COLO829 (cell line): ENCODE measurements around the gene APOL6.
"Not testable (repeated sequence)": the region's sequence is repeated elsewhere in the genome, so short reads cannot be mapped to it uniquely, and the experiment has no call there.

Experiments used
- DNase-seq: peaks from one replicate; pipeline ENCODE4 v3.0.0; 2012; ENCODE audit warnings: low spot score

APOL6 gene

GRCh38 chr22:35618427-35619223 is 29.6 kb upstream of the APOL6 start:
- no peak for DNase-seq

- no peak for DNase-seq
Measured at GRCh38 chr22:35619336-35620094, 28.7 kb upstream of the APOL6 start.

DNA sequence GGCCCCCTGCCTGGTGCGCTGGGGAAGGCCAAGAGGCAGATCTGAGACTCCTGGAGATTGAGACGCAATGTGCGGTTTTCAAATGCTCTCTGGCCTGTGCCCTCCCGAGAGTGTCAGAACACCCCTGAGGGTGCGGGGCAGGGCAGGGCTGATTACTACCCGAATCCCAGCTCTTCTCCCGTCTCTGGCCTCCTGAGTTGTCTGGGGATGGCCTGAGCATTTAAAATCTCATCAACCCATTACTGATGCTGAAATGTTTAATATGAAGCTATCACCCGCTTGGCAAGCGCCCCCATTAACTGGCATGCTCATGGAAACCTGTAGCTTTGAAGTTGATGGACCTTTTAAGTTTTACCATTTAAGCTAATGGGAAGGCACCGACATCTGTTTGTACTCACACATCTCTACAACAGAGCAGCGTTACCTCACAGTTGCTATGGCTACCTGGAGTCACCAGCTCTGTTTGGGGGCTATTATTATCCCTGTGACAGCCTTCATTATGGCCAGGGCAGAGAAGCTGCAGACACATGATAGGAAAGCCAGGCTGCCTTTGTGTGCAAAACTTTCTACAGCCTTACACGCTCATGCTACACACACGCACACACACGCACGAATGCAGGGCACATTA is 27.5 kb upstream of the APOL6 start:
- no peak for DNase-seq

GRCh38 chr22:35621451-35621850 is 26.8 kb upstream of the APOL6 start:
- no peak for DNase-seq

DNA sequence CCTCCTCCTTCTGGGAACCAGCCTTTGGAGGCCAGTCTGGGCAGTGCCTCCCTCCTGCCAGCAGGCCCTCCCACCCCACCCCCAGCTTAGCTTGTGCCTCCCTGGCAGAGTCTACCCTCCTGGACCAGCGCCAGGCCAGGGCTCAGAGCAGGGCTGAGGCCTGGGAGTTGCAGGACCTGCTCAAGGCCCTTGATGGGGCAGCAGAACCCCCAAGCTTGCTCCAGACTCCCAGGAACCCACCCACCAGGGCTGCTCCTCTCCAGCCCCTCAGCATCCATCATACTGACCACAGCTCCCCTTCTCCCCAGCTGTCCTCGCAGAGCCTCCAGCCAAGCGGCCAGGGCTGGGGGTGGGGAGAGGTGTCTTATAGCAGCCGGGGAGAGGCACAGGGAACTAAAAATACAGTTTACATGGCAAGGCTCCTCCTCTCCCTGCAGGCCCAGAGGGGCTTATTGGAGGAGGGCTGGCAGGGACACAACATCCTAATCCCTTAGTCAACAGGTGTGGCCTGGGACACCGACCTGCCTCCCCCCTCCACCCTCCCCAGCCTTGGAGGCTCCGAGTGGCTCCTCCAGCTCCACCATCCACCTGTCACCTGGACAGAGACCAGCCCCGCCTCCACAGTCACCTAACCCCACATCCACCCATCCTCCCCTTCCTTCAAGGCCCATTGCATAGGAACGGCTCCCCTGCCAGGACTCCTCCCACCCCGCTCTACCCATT is 25.9 kb upstream of the APOL6 start:
- no peak for DNase-seq

- not testable (repeated sequence) for DNase-seq
Measured at GRCh38 chr22:35623885-35624284, 24.4 kb upstream of the APOL6 start.

GRCh38 chr22:35624547-35624946 is 23.7 kb upstream of the APOL6 start:
- DNase-seq: no peak

GRCh38 chr22:35625763-35626432 is 22.3 kb upstream of the APOL6 start:
- no peak for DNase-seq

GRCh38 chr22:35627267-35628041 is 20.8 kb upstream of the APOL6 start:
- peak; percentile 87 for DNase-seq

DNA sequence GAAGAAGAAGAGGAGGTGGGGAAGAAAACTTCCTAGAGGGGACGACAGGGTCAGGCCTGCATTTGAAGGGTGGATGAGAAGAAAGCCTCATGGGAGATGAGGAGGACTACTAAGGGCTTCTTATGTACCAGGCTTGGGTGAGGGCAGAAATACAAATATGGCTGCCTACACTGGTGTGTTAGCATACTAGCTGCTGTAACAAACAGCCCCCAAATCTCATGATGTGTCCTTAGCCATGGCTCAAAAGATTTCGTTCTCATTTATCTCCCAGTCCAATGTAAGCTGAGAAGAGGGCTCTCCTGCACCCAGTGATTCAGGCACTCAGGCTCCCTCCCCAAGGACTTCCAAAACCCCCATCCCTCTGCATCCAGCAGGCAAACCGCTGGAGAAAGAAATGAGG is 19.5 kb upstream of the APOL6 start:
- DNase-seq: no peak

DNA sequence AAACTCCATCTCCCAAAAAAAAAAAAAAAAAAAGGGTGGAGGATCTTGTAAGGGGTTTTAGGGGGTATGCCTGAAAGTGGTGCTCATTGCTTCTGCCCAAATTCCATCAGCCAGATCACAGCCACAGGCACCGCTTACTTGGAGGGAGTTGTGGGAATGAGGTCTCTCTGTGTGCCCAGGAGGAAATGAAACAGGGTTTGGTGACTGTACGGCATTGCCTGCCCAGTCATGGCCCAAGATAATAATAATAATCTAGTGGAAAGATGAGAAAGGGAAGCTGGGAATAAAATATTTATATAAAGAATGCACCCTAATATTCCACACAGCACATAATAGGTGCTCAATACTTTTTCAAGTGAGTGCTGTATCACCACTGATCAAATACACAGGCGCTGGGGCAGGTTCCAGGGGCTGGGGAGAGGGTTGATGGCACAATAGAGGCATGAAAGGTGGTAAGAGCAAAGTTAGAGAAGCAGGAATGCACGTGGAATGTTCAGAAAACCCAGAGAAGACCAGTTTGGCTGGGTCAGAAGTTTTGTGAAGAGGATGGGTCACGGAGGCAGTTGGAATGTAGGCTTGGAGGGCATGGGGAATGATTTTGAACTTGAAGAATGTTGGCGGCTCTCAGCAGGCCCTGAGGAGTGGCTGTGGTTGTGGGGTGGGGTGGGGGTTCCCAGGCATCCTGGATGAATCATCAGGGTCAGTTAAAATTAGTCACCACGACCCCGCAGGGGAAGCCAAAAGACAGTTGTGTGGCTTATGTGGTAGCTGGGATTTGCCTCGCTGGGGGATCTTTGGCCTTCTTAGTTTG is 18.6 kb upstream of the APOL6 start:
- peak; percentile 66 for DNase-seq

DNA sequence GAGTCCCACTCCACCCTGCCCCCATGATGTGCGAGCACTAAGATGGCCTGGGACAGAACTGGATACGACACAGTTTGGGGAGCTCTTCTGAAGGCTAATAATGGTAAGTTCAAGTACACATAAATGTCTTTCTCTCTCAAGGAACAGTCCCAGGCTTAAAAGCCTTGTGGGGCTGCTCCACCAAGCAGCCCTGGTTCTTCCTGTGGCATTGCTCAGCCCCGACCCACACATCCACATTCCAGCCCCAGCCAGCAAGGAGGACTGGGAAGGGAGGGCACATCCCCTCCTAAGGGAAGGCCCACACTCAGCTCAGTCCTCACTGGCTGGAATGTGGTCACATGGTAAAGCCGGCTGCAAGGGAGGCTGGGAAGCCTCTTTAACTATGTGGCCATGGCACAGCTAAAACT is 17.9 kb upstream of the APOL6 start:
- DNase-seq: peak; percentile 29

DNA sequence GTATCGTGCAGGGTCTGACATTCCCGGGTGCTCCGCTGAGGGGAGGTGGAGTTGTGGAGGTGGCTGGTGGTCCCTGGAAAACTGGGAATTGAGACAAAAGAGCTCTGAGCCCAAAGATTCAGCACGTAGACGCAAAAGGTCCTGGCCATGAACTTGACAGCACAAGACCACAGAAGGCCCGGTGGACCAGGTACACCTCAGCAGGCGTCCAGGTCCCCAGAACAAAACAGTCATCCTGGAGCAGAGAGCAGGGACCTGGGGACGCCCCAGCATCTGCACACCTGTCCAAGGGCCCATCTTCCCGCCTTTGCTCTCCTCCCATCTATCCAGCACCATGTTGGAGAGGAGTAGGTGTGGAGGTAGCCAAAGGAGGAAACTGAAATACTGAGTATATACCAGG is 17.4 kb upstream of the APOL6 start:
- no peak for DNase-seq

- DNase-seq: peak; percentile 28
Measured at GRCh38 chr22:35631597-35631996, 16.6 kb upstream of the APOL6 start.

DNA sequence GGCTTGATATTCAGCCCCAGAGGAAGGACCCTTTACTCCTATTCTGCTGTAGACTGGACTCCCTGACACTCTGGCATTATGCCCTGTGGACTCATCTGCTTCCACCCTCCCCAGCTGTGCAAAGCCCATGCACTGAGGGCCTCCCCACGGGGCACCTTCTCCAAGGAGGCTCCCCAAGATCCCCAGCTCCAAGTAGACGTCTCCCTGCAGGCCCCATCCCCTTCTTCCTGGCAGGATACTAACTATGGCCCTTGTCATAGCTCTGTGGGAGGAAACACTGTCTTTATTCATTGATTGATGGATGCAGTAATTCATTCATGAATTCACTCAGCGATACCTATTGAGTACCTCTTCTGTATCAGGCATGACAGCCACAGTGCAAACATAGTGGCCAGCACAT is 15.3 kb upstream of the APOL6 start:
- no peak for DNase-seq

DNA sequence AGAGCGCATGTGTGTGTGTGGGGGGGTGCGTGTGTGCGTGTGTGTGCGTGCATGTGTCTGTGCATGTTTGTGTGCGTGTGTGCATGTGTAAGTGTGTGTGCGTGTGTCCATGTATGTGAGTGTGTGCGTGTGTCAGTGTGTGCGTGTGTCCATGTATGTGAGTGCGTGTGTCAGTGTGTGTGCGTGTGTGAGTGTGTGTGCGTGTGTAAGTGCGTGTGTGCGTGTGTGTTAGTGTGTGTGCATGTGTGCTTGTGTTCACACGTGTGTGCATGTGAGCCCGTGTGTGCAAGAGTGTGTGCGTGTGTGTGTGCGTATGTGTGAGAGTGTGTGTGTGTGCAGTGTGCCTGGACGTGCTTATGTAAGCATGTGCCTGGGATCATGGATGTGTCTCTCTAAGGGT is 14.7 kb upstream of the APOL6 start:
- no peak for DNase-seq

- no peak for DNase-seq
Measured at GRCh38 chr22:35634015-35634414, 14.2 kb upstream of the APOL6 start.

DNA sequence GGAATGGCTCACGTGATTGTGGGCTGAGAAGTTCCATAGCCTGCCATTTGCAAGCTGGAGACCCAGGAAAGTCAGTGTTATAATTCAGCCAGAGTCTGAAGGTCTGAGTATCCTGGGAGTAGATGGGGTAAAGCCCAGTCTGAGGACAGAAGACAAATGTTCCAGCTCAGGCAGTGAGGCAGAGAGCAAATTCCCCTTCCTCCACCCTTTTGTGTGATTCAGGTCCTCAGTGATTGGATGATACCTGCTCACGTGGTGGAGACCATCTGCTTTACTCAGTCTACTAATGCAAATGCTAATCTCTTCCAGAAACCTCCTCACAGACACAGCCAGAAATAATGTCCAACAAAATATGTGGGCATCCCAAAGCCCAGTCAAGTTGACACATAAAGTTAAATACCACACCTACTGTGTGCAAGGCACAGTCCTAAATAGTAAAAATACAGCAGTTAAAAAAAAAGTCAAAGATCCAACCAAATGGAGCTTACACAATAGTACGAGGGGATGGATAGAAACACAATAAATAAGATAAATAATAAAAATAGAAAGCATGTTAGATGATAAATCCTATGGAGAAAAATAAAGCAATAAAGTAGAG is 13.2 kb upstream of the APOL6 start:
- DNase-seq: no peak

GRCh38 chr22:35637254-35637653 is 11.0 kb upstream of the APOL6 start:
- no peak for DNase-seq

GRCh38 chr22:35638001-35638400 is 10.2 kb upstream of the APOL6 start:
- DNase-seq: no peak
